Trophoblast cell (in vitro differentiated cells and primary cell): ENCODE data around the gene IL21R.

Experiments
- DNase-seq, 2 donors: peaks; one replicate each; pipeline ENCODE4 v3.0.0-alpha.2; 2016
- H2AFZ ChIP-seq: 2 replicates; pipeline ENCODE4 v1.6.1; 2013; ENCODE audit warnings: low read length, moderate library complexity, mild to moderate bottlenecking; ENCODE audit not compliant: insufficient read depth, poor library complexity
- H2AK5ac ChIP-seq: 2 replicates; pipeline ENCODE4 v1.6.1; 2013; ENCODE audit warnings: mild to moderate bottlenecking, low read length
- H2BK120ac ChIP-seq: 2 replicates; pipeline ENCODE4 v1.6.1; 2013; ENCODE audit warnings: low read length, mild to moderate bottlenecking, moderate library complexity; ENCODE audit not compliant: insufficient read depth, poor library complexity
- H2BK12ac ChIP-seq: 2 replicates; pipeline ENCODE4 v1.6.1; 2013; ENCODE audit warnings: mild to moderate bottlenecking, low read length, moderate library complexity
- H2BK5ac ChIP-seq: 2 replicates; pipeline ENCODE4 v1.6.1; 2013; ENCODE audit warnings: low read length, low read depth, moderate library complexity, mild to moderate bottlenecking; ENCODE audit not compliant: poor library complexity
- H3K14ac ChIP-seq: 2 replicates; pipeline ENCODE4 v1.6.1; 2013; ENCODE audit warnings: mild to moderate bottlenecking, low read length
- H3K18ac ChIP-seq: 2 replicates; pipeline ENCODE4 v1.6.1; 2013; ENCODE audit warnings: mild to moderate bottlenecking, low read length
- H3K23ac ChIP-seq: 2 replicates; pipeline ENCODE4 v1.6.1; 2013; ENCODE audit warnings: low read length
- H3K27ac ChIP-seq: 2 replicates; pipeline ENCODE4 v1.5.1; 2013; ENCODE audit warnings: low read depth, mild to moderate bottlenecking, inconsistent platforms, low read length, moderate library complexity
- H3K27me3 ChIP-seq: 2 replicates; pipeline ENCODE4 v1.6.1; 2013; ENCODE audit warnings: inconsistent platforms, mild to moderate bottlenecking, low read length, moderate library complexity; ENCODE audit not compliant: insufficient read depth
- H3K36me3 ChIP-seq, 2 experiments: 1 replicate in 1 of 2; 2 replicates in 1 of 2; pipeline ENCODE4 v1.6.1; 2013; ENCODE audit warnings: low read length in 2 of 2, mild to moderate bottlenecking in 2 of 2, moderate library complexity in 1 of 2; ENCODE audit not compliant: insufficient read depth in 2 of 2, control insufficient read depth in 1 of 2
- H3K4ac ChIP-seq: 2 replicates; pipeline ENCODE4 v1.6.1; 2013; ENCODE audit warnings: low read depth, mild to moderate bottlenecking, low read length, moderate library complexity
- H3K4me1 ChIP-seq, 2 experiments: 1 replicate in 1 of 2; 2 replicates in 1 of 2; pipeline ENCODE4 v1.6.1; 2013; ENCODE audit warnings: low read length in 2 of 2, mild to moderate bottlenecking in 2 of 2, moderate library complexity in 1 of 2; ENCODE audit not compliant: insufficient read depth in 2 of 2, control insufficient read depth in 1 of 2
- H3K4me2 ChIP-seq: 2 replicates; pipeline ENCODE4 v1.6.1; 2013; ENCODE audit warnings: inconsistent platforms, mild to moderate bottlenecking, low read length, moderate library complexity
- H3K4me3 ChIP-seq: 2 replicates; pipeline ENCODE4 v1.5.1; 2013; ENCODE audit warnings: mild to moderate bottlenecking, low read depth, low read length, inconsistent platforms
- H3K79me1 ChIP-seq: one replicate; pipeline ENCODE4 v1.6.1; 2013; ENCODE audit warnings: low read length
- H3K79me2 ChIP-seq: 2 replicates; pipeline ENCODE4 v1.6.1; 2013; ENCODE audit warnings: low read length, mild to moderate bottlenecking; ENCODE audit not compliant: control insufficient read depth, insufficient read depth, poor library complexity
- H3K9ac ChIP-seq: 2 replicates; pipeline ENCODE4 v1.6.1; 2013; ENCODE audit warnings: mild to moderate bottlenecking, low read length
- H3K9me3 ChIP-seq: 2 replicates; pipeline ENCODE4 v1.6.1; 2013; ENCODE audit warnings: low read depth, mild to moderate bottlenecking, control low read depth, inconsistent platforms, low read length; ENCODE audit not compliant: insufficient read depth
- H4K12ac ChIP-seq: 2 replicates; pipeline ENCODE4 v1.6.1; 2013; ENCODE audit warnings: low read depth, mild to moderate bottlenecking, low read length, moderate library complexity
- H4K8ac ChIP-seq: 2 replicates; pipeline ENCODE4 v1.6.1; 2013; ENCODE audit warnings: low read depth, mild to moderate bottlenecking, low read length, moderate library complexity
- H4K91ac ChIP-seq: one replicate; pipeline ENCODE4 v1.6.1; 2013; ENCODE audit warnings: low read depth, mild to moderate bottlenecking, low read length, moderate library complexity
- WGBS: extraction: QIAGEN DNeasy Blood & Tissue Kit; methylation state at CpG from one replicate; pipeline ENCODE4 v1.1.7; 2013; ENCODE audit warnings: missing lambda C conversion rate; ENCODE audit not compliant: insufficient read length, insufficient coverage; ENCODE audit errors: extremely low coverage; 5-methylcytosine and 5-hydroxymethylcytosine counted together

Gene IL21R

GRCh38 chr16:27436065-27436464 is 34.1 kb downstream of the IL21R start:
- H3K27me3 ChIP-seq: no peaks in the 10 kb centered on the region
- H3K79me1 ChIP-seq: no peaks in the 10 kb centered on the region
- no peak overlapping the region for H3K23ac ChIP-seq
- no peak overlapping the region for H2AFZ ChIP-seq
- no peaks in the 10 kb centered on the region for H3K9me3 ChIP-seq
- H3K9ac ChIP-seq: no peak overlapping the region
- no CpG with 5 or more reads among the region's 8 CpGs for WGBS
- no peak overlapping the region for H3K4me3 ChIP-seq
- H3K14ac ChIP-seq: no peak overlapping the region
- no peaks in the 10 kb centered on the region for H3K36me3 ChIP-seq
- H3K4me2 ChIP-seq: no peak overlapping the region
- H2BK5ac ChIP-seq: no peak overlapping the region
- no peak overlapping the region for H3K27ac ChIP-seq
- DNase-seq: no peak
- peaks cover 13% of the 10 kb centered on the region in 2 experiments for H3K4me1 ChIP-seq
- no peak overlapping the region for H2BK120ac ChIP-seq
- no peak overlapping the region for H3K4ac ChIP-seq
- H3K18ac ChIP-seq: no peak overlapping the region
- H4K8ac ChIP-seq: no peak overlapping the region
- no peak overlapping the region for H2BK12ac ChIP-seq
- no peak overlapping the region for H2AK5ac ChIP-seq
- no peak overlapping the region for H4K91ac ChIP-seq
- peaks cover 2% of the 10 kb centered on the region for H3K79me2 ChIP-seq
- H4K12ac ChIP-seq: no peak overlapping the region

GRCh38 chr16:27436921-27437650 is 35.1 kb downstream of the IL21R start:
- Histone ChIP-seq H3K79me2 (peaks cover 2% of the 10 kb centered on the region), H2BK12ac (no peak overlapping the region), H3K9me3 (no peaks in the 10 kb centered on the region), H3K9ac (no peak overlapping the region), H4K8ac (no peak overlapping the region), H2AK5ac (no peak overlapping the region), H4K12ac (no peak overlapping the region), H2BK5ac (no peak overlapping the region), H3K4ac (no peak overlapping the region), H3K27ac (no peak overlapping the region), H3K14ac (no peak overlapping the region), H3K4me1 (peaks cover 9 to 12% of the 10 kb centered on the region in 2 experiments), H2BK120ac (no peak overlapping the region), H3K4me2 (no peak overlapping the region), H3K79me1 (no peaks in the 10 kb centered on the region), H3K27me3 (no peaks in the 10 kb centered on the region), H3K23ac (no peak overlapping the region), H2AFZ (no peak overlapping the region), H4K91ac (no peak overlapping the region), H3K4me3 (no peak overlapping the region), H3K18ac (no peak overlapping the region), H3K36me3 (no peaks in the 10 kb centered on the region)
- WGBS: no CpG with 5 or more reads among the region's 9 CpGs
- no peak for DNase-seq

- H3K27ac ChIP-seq: no peak overlapping the region
- no CpG with 5 or more reads among the region's 6 CpGs for WGBS
Measured at GRCh38 chr16:27437946-27438345, 36.0 kb downstream of the IL21R start.

GRCh38 chr16:27439271-27440018 is 37.5 kb downstream of the IL21R start:
- Histone ChIP-seq H2BK12ac (no peak overlapping the region), H3K27ac (no peak overlapping the region), H3K4me3 (no peak overlapping the region), H3K4me1 (no peaks in the 10 kb centered on the region), H2AK5ac (no peak overlapping the region), H3K23ac (no peak overlapping the region), H3K14ac (no peak overlapping the region), H2BK120ac (no peak overlapping the region), H3K4ac (no peak overlapping the region), H4K12ac (no peak overlapping the region), H3K4me2 (no peak overlapping the region), H3K9ac (no peak overlapping the region), H2BK5ac (no peak overlapping the region), H3K79me1 (no peaks in the 10 kb centered on the region), H3K27me3 (no peaks in the 10 kb centered on the region), H3K9me3 (peaks cover 8% of the 10 kb centered on the region), H3K79me2 (no peaks in the 10 kb centered on the region), H4K8ac (no peak overlapping the region), H4K91ac (no peak overlapping the region), H3K36me3 (no peaks in the 10 kb centered on the region), H3K18ac (no peak overlapping the region), H2AFZ (no peak overlapping the region)
- no CpG with 5 or more reads among the region's 18 CpGs for WGBS
- DNase-seq: no peak

More at GRCh38 chr16:27437946-27438345, 36.0 kb downstream of the IL21R start:
- Histone ChIP-seq H4K12ac (no peak overlapping the region), H3K4me1 (peaks cover 2 to 4% of the 10 kb centered on the region in 2 experiments), H4K8ac (no peak overlapping the region), H3K9me3 (peaks cover 1% of the 10 kb centered on the region), H3K14ac (no peak overlapping the region), H2AK5ac (no peak overlapping the region), H2BK120ac (no peak overlapping the region), H2BK12ac (no peak overlapping the region), H3K36me3 (no peaks in the 10 kb centered on the region), H2BK5ac (no peak overlapping the region), H4K91ac (no peak overlapping the region), H3K27me3 (no peaks in the 10 kb centered on the region), H3K4me3 (no peak overlapping the region), H3K79me1 (no peaks in the 10 kb centered on the region), H3K9ac (no peak overlapping the region), H3K18ac (no peak overlapping the region), H2AFZ (no peak overlapping the region), H3K4ac (no peak overlapping the region), H3K4me2 (no peak overlapping the region), H3K23ac (no peak overlapping the region), H3K79me2 (no peaks in the 10 kb centered on the region)
- no peak for DNase-seq
